ENCODE measurements around the gene SERPINI1. TPM values are rescaled to one million over a fixed set of nuclear protein-coding genes. Genes with fewer than 3 reads are reported as not detected.

SERPINI1 gene
- total RNA-seq, 2 donors from 2014 or later = 6.2 to 11.0 TPM

DNA sequence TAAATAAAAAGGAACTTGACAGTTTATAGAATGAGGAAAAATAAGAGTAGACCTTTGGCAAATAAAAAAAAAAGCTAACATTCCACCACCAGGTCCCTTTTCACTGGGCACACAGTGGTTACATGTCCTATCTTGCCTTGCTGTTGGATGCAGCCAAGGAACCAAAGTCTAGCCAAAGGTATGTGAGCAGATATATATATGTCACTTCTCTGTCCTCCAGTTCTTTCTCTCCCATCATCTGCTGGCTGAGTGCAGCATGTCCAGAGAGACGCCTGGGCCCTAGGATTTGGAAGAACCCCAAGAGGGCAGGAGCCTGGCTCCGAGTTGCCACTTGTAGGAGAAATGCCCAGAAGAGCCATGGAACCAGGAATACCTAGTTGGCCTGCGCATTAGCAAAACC lies 104.7 kb downstream of the SERPINI1 start:
- ATAC-seq (ENCODE audit: insufficient number of reproducible peaks, low FRiP score, low read depth) = no peak
- DNase-seq (ENCODE audit: low spot score) = no peak
- Histone ChIP-seq H3K36me3 (no peaks in the 10 kb centered on the region), H3K4me1 (ENCODE audit: control insufficient read depth in 1 of 2, low read depth in 2 of 2) (no peaks in the 10 kb centered on the region), H3K4me3 (no peak overlapping the region), H3K27me3 (replicated peaks; ENCODE audit: insufficient read depth) (no peaks in the 10 kb centered on the region), H3K27ac (no peak overlapping the region), H3K9me3 (no peaks in the 10 kb centered on the region)
- TF ChIP-seq, protein P1, sequence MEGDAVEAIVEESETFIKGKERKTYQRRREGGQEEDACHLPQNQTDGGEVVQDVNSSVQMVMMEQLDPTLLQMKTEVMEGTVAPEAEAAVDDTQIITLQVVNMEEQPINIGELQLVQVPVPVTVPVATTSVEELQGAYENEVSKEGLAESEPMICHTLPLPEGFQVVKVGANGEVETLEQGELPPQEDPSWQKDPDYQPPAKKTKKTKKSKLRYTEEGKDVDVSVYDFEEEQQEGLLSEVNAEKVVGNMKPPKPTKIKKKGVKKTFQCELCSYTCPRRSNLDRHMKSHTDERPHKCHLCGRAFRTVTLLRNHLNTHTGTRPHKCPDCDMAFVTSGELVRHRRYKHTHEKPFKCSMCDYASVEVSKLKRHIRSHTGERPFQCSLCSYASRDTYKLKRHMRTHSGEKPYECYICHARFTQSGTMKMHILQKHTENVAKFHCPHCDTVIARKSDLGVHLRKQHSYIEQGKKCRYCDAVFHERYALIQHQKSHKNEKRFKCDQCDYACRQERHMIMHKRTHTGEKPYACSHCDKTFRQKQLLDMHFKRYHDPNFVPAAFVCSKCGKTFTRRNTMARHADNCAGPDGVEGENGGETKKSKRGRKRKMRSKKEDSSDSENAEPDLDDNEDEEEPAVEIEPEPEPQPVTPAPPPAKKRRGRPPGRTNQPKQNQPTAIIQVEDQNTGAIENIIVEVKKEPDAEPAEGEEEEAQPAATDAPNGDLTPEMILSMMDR (IDR thresholded peaks at IDR 0.05) = no peak

DNA sequence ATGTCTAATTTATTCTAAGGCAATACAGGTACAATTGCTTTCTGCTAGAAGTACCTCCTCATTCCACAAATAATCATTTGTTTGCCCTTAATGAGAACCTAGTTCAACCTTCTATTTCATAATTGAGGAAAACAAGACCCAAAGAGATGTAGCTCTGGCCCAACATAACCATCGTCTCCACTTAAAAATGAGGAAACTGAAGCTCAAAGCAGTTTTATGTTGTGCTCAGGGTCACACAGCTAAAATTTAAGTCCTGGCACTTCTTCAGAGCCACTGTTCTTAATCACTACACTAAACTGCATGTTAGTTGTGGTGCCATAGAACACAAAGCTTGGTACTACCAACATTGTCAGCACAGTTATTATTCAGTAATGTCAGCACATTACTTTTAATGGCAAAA lies 108.0 kb downstream of the SERPINI1 start:
- DNase-seq (ENCODE audit: low spot score) (no peak), ATAC-seq (ENCODE audit: insufficient number of reproducible peaks, low FRiP score, low read depth) (no peak)
- Histone ChIP-seq H3K9me3 (no peaks in the 10 kb centered on the region), H3K27ac (no peak overlapping the region), H3K36me3 (no peaks in the 10 kb centered on the region), H3K27me3 (replicated peaks; ENCODE audit: insufficient read depth) (no peaks in the 10 kb centered on the region), H3K4me3 (no peak overlapping the region), H3K4me1 (ENCODE audit: control insufficient read depth in 1 of 2, low read depth in 2 of 2) (no peaks in the 10 kb centered on the region)
- TF ChIP-seq, protein P1 (IDR thresholded peaks at IDR 0.05) = no peak

DNA sequence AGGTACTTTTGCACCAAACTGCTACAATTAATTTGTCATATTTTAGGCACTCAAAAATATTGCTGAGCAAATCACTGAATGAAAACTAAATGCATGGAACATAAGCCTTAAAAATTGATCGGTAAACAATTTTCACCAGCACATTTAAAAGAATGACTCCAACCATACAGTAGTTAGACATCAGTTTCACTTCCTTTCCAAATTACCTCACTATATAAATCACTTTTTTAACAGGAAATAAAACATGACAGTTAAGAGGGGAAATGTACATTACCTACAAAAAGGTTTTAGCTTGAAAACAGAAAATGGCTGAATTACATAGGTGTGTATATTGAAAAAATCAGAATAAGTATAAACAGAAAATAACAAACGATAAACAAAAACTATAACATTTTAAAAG lies 108.4 kb downstream of the SERPINI1 start:
- no peak for ATAC-seq (ENCODE audit: insufficient number of reproducible peaks, low FRiP score, low read depth)
- no peaks in the 10 kb centered on the region for H3K27me3 ChIP-seq (replicated peaks; ENCODE audit: insufficient read depth)
- no peaks in the 10 kb centered on the region for H3K4me1 ChIP-seq (ENCODE audit: control insufficient read depth in 1 of 2, low read depth in 2 of 2)
- TF ChIP-seq, protein P1 (IDR thresholded peaks at IDR 0.05) = no peak
- H3K27ac ChIP-seq = no peak overlapping the region
- no peak overlapping the region for H3K4me3 ChIP-seq
- no peak for DNase-seq (ENCODE audit: low spot score)
- H3K9me3 ChIP-seq = no peaks in the 10 kb centered on the region
- H3K36me3 ChIP-seq = no peaks in the 10 kb centered on the region

DNA sequence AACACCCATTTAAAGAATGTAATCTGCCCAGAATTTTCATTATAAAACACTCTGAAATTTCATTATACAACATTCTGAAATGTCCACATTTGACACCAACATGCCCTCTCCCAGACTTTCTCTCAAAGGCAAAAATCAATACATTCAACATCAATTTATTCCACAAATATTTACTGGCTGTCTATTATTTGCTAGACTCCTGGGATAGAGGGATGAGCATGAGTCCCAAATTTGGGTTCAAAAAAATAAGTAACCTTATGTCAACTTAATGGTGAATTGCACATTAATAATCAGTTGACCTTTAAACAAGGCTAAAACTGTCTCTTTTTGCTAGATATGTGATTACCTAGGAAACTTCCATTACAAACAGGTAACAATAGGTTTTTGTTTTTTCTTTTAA lies 109.0 kb downstream of the SERPINI1 start:
- ATAC-seq (ENCODE audit: insufficient number of reproducible peaks, low FRiP score, low read depth) (no peak), DNase-seq (ENCODE audit: low spot score) (no peak)
- Histone ChIP-seq H3K27ac (no peak overlapping the region), H3K9me3 (no peaks in the 10 kb centered on the region), H3K4me1 (ENCODE audit: control insufficient read depth in 1 of 2, low read depth in 2 of 2) (no peaks in the 10 kb centered on the region), H3K4me3 (no peak overlapping the region), H3K36me3 (no peaks in the 10 kb centered on the region), H3K27me3 (replicated peaks; ENCODE audit: insufficient read depth) (no peaks in the 10 kb centered on the region)
- TF ChIP-seq, protein P1 (IDR thresholded peaks at IDR 0.05) = no peak

DNA sequence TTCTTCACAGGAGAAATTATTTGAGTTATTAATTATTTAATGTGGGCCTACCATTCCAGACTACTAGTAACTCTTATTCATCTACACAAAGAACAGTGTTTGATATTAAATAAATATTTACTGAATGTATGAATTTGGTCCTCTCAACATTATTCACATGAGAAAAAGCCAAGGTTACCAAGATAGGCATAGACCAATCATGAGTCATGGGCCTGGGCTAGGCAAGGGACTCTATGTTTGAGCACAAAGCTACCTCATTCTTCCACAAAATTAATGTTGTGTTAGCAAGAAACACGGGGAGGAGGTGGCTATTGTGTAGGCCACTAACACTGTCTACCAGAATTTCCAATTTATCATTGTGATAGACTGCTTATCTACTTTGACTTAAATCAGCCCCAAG lies 115.7 kb downstream of the SERPINI1 start:
- TF ChIP-seq, protein P1 (IDR thresholded peaks at IDR 0.05) = no peak
- H3K9me3 ChIP-seq = no peaks in the 10 kb centered on the region
- H3K36me3 ChIP-seq = no peaks in the 10 kb centered on the region
- no peak for ATAC-seq (ENCODE audit: insufficient number of reproducible peaks, low FRiP score, low read depth)
- no peak for DNase-seq (ENCODE audit: low spot score)
- H3K27me3 ChIP-seq (replicated peaks; ENCODE audit: insufficient read depth) = no peaks in the 10 kb centered on the region
- no peaks in the 10 kb centered on the region for H3K4me1 ChIP-seq (ENCODE audit: control insufficient read depth in 1 of 2, low read depth in 2 of 2)
- no peak overlapping the region for H3K4me3 ChIP-seq
- H3K27ac ChIP-seq = no peak overlapping the region
